Activated CD4-positive, alpha-beta T cell treated with anti-CD3 and anti-CD28 coated beads for 36 hours (primary cell): ENCODE results near the gene TUBGCP6. TPM values are rescaled to one million over a fixed set of nuclear protein-coding genes. Genes with fewer than 3 reads are reported as not detected.

Experiments used
- ATAC-seq: fragments of 200-7000 bp; cut with Tn5 transposase; one replicate; pipeline ENCODE4 v1.10.0; 2021; ENCODE audit warnings: mild to moderate bottlenecking, moderate library complexity
- CTCF ChIA-PET: fragments of 350-600 bp; sonication (Branson Sonifier 250); formaldehyde crosslinking; loops from one replicate; lab custom pipeline; 2021; ENCODE audit warnings: antibody characterized with exemption; lab: Charles Lee
- POLR2A ChIA-PET: fragments of 350-600 bp; sonication (Branson Sonifier 250); formaldehyde crosslinking; loops from one replicate; lab custom pipeline; 2021; ENCODE audit warnings: antibody characterized with exemption, inconsistent platforms; lab: Charles Lee
- DNase-seq: peaks from one replicate; pipeline ENCODE4 v3.0.0-alpha.2; 2020
- H3K27ac Mint-ChIP-seq: one replicate; pipeline ENCODE4 v1.8.0; 2021; ENCODE audit warnings: mixed read lengths
- H3K27me3 Mint-ChIP-seq: one replicate; pipeline ENCODE4 v1.8.0; 2021; ENCODE audit warnings: mixed read lengths
- H3K36me3 Mint-ChIP-seq: one replicate; pipeline ENCODE4 v1.8.0; 2021; ENCODE audit warnings: low read depth, mixed read lengths
- H3K4me1 Mint-ChIP-seq: one replicate; pipeline ENCODE4 v1.8.0; 2021; ENCODE audit warnings: mixed read lengths
- H3K4me3 Mint-ChIP-seq: one replicate; pipeline ENCODE4 v1.8.0; 2021; ENCODE audit warnings: mild to moderate bottlenecking, moderate library complexity, mixed read lengths
- H3K9me3 Mint-ChIP-seq: one replicate; pipeline ENCODE4 v1.8.0; 2021; ENCODE audit warnings: low read depth, mixed read lengths
- intact Hi-C, 2 experiments: fragments of 100-400 bp; cut with DNase I in 1 of 2; cut with micrococcal nuclease in 1 of 2; formaldehyde crosslinking; loops; one replicate each; pipeline versions ENCODE4 v1.14.2 to v1.15.1; 2022 to 2024; cut with DNase I, micrococcal nuclease
- total RNA-seq, 2 experiments: library from RNA; stranded (reverse); gene quantifications; one replicate each; pipeline ENCODE4 v1.2.3, GENCODE V29; 2021

TUBGCP6 gene
- total RNA-seq, 2 experiments from 2014 or later, result 42.2 to 49.2 TPM

GRCh38 chr22:50248196-50249081 is 3.6 kb upstream of the TUBGCP6 start:
- Mint-ChIP-seq H3K27ac (no peak overlapping the region), H3K4me3 (no peak overlapping the region), H3K36me3 (peaks cover 22% of the 10 kb centered on the region), H3K27me3 (no peaks in the 10 kb centered on the region), H3K9me3 (no peaks in the 10 kb centered on the region), H3K4me1 (peaks cover 22% of the 10 kb centered on the region)
- ATAC-seq, result no peak
- DNase-seq, result no peak
- POLR2A ChIA-PET, result no interaction called here
- intact Hi-C loops, result loop anchor here in 1 of 2 experiments (10.0 kb wide), 1 partner anchor 256 kb away; the partner anchor contains the start of genes LMF2 and NCAPH2
- CTCF ChIA-PET, result interaction anchor here (2.5 kb wide), 1 partner anchor 57 kb away, joined by 6 read pairs; no protein-coding TSS in a partner anchor

- intact Hi-C loops, result loop anchor here in 1 of 2 experiments (10.0 kb wide), 1 partner anchor 257 kb away; the partner anchor contains the start of genes LMF2 and NCAPH2
- Mint-ChIP-seq H3K9me3 (no peaks in the 10 kb centered on the region), H3K36me3 (peaks cover 22% of the 10 kb centered on the region), H3K4me1 (peaks cover 22% of the 10 kb centered on the region), H3K27ac (no peak overlapping the region), H3K4me3 (no peak overlapping the region), H3K27me3 (no peaks in the 10 kb centered on the region)
- CTCF ChIA-PET, result interaction anchor here (2.5 kb wide), 1 partner anchor 56 kb away, joined by 6 read pairs; no protein-coding TSS in a partner anchor
- POLR2A ChIA-PET, result no interaction called here
- DNase-seq (peak; percentile 71), ATAC-seq (no peak)
Observed at GRCh38 chr22:50247748-50248147, 2.9 kb upstream of the TUBGCP6 start.

DNA sequence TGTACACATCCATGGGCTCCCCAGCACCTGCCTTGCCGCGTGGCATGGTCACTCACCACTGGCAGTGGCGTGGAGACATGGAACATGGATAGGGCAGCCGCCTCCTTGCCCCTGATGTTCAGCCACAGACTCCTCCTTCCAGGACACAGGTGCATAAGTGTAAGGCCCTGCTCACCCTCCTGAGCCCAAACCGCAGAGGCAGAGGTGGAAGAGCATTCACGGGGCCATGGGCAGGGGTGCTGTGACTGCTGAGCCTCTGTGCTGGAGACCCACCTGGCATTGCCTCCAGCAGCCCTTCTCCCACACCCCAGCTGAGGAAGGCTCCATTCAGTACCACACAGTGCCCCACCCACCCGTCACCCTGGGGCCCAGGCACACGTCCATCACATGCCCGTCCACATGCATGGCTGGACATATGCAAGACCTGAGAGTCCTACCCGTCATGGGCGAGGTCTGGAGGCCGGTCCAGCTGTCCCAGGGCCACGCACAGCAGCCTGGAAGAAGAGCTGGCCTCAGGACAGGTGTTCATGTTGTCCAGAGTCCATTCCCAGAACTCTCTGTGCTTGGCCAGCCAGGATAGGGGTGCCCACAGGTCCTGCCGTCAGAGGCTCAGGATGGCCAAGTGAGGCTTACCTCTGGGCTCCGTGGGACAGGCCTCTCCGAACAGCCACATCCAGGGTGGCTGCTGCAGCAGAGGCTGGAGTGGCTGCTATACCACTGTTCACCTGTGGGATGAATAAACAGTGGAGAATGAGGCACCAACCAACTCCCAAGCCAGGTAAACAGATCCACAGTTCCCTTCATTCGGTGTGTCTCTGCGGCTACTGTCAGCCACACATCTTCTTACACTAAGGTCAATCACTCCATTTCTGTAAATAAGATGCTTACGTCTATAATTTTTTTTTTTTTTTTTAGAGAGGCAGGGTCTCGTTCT is 1.7 kb upstream of the TUBGCP6 start:
- CTCF ChIA-PET, result interaction anchor here (0.6 to 2.5 kb wide), 5 partner anchors 55 to 407 kb away, joined by 3 to 6 read pairs (median 3); partner anchors contain the start of gene SCO2
- Mint-ChIP-seq H3K9me3 (no peaks in the 10 kb centered on the region), H3K36me3 (peaks cover 22% of the 10 kb centered on the region), H3K27ac (no peak overlapping the region), H3K27me3 (no peaks in the 10 kb centered on the region), H3K4me1 (peaks cover 25% of the 10 kb centered on the region), H3K4me3 (peak overlapping the region; percentile 94)
- DNase-seq (no peak), ATAC-seq (no peak)
- POLR2A ChIA-PET, result no interaction called here
- intact Hi-C loops, result loop anchor here in 1 of 2 experiments (10.0 kb wide), 1 partner anchor 258 kb away; the partner anchor contains the start of genes LMF2 and NCAPH2

DNA sequence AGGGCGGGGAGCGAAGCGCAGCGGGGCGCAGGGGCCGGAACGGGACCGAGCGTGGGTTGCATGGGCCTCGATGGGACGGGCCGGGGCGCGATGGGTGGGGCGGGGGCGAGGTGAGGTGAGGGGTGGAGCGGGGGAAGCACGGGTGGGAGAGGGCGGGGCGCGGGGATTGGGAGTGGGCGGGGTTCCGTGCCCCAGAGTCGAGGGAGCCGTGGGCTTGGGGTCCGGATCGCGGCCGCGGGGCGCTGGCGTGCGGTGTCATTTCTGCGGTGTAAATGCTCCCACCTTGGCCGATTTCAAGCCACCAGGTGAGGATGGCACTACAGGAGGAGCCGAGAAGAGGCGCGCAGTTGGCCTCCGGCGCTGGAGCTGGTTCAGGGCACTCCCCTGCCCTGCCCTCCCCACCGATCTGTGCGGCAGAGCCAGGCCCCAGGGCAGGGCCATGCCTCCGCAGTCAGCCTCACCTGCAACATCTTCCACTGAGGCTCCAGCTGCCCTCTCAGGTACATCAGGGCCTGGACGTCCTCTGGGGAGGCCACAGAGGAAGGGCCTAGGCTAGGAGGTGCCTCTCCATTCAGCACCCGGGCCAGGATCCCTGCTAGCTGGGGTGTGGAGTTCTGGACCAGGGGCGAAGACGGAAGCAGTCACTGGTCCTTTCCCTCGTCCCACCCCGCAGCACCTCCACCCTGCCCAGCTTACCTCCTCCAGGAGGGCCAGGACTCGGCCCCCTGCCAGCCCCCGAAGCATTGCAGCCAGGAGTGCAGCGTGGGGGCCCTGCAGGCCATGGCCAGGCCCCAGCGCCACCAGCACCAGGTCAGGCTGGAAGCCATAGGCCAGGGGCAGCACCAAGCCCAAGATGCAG is 620 bp upstream of the TUBGCP6 start:
- POLR2A ChIA-PET, result no interaction called here
- intact Hi-C loops, result loop anchor here (1.0 to 10.0 kb wide), 6 partner anchors 25 to 337 kb away; partner anchors contain the start of genes NCAPH2 (in 2 of the 2), CHKB (in 1 of the 2), LMF2 (in 1 of the 2) and MAPK11 (in 1 of the 2)
- no peaks in the 10 kb centered on the region for H3K9me3 Mint-ChIP-seq
- H3K27ac Mint-ChIP-seq, result peak overlapping the region; percentile 100
- ATAC-seq (no peak), DNase-seq (no peak)
- CTCF ChIA-PET, result interaction anchor here (0.6 to 2.5 kb wide), 5 partner anchors 54 to 406 kb away, joined by 3 to 6 read pairs (median 3); partner anchors contain the start of gene SCO2
- peaks cover 21% of the 10 kb centered on the region for H3K36me3 Mint-ChIP-seq
- peak overlapping the region; percentile 94 for H3K4me3 Mint-ChIP-seq
- H3K4me1 Mint-ChIP-seq, result peaks cover 28% of the 10 kb centered on the region
- no peaks in the 10 kb centered on the region for H3K27me3 Mint-ChIP-seq

DNA sequence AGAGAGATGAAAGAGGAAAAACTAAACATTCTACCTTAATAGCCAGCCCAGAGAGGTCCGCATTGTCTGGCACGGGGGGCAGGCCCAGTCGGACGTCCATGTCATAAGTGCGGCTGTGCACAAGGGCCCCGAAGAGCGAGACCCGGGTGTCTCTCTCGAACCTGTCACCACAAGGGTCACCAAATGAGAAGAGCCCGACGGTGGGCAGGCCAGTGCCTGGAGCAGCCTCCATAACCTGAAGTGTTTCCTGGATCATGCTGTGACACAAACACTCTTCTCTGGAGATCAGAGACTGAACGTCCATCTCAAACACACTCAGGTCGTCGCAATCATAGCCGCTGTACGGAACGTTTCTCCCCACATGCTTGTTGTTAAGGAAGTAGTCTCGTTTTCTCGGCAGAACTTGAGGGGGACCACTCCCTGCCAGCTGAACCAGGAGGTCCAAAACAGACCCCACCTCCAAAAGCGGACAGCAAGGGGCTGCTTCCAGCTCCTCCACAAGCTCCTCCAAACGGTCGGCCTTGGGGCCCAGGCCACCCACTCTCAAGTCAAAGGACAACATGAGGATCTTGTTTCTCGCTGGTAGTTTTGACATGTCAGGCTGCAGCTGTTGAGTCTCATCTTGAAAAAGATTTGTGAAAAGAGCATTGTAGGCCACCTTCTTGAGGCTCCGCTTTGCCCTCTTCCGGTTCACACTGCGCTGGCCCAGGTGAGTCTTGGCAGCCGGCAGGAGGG is 971 bp downstream of the TUBGCP6 start:
- intact Hi-C loops, result loop anchor here (1.0 to 10.0 kb wide), 13 partner anchors 26 to 378 kb away; partner anchors contain the start of genes MAPK11 (in 2 of the 2), ALG12 (in 1 of the 2), CHKB (in 1 of the 2) and CRELD2 (in 1 of the 2)
- Mint-ChIP-seq H3K27ac (peak overlapping the region; percentile 100), H3K36me3 (peaks cover 28% of the 10 kb centered on the region), H3K27me3 (no peaks in the 10 kb centered on the region), H3K4me1 (peaks cover 23% of the 10 kb centered on the region), H3K4me3 (peak overlapping the region; percentile 94), H3K9me3 (no peaks in the 10 kb centered on the region)
- CTCF ChIA-PET, result interaction anchor here (0.6 to 4.3 kb wide), 10 partner anchors 12 to 587 kb away, joined by 3 to 16 read pairs (median 3); no protein-coding TSS in a partner anchor
- POLR2A ChIA-PET, result interaction anchor here (0.6 to 1.2 kb wide), 2 partner anchors 24 to 377 kb away, joined by 3 to 4 read pairs; no protein-coding TSS in a partner anchor
- DNase-seq, result no peak
- ATAC-seq, result no peak

GRCh38 chr22:50242406-50242949 is 2.3 kb downstream of the TUBGCP6 start:
- CTCF ChIA-PET, result interaction anchor here (0.8 to 4.3 kb wide), 14 partner anchors 8 to 448 kb away, joined by 3 to 16 read pairs (median 3); partner anchors contain the start of genes HDAC10 and SCO2
- intact Hi-C loops, result loop anchor here in 1 of 2 experiments (5.0 to 10.0 kb wide), 4 partner anchors 50 to 380 kb away; partner anchors contain the start of genes DENND6B, LMF2 and NCAPH2

GRCh38 chr22:50238755-50239154 is 6.1 kb downstream of the TUBGCP6 start:
- no peak overlapping the region for H3K4me3 Mint-ChIP-seq
- H3K27me3 Mint-ChIP-seq, result no peaks in the 10 kb centered on the region
- no peak for DNase-seq
- ChIA-PET CTCF (interaction anchor here (0.6 to 0.7 kb wide), 2 partner anchors 20 to 110 kb away, joined by 3 to 6 read pairs; no protein-coding TSS in a partner anchor), POLR2A (no interaction called here)
- intact Hi-C loops, result no loop called here
- peaks cover 23% of the 10 kb centered on the region for H3K4me1 Mint-ChIP-seq
- no peak overlapping the region for H3K27ac Mint-ChIP-seq
- no peak for ATAC-seq
- peaks cover 22% of the 10 kb centered on the region for H3K36me3 Mint-ChIP-seq
- H3K9me3 Mint-ChIP-seq, result no peaks in the 10 kb centered on the region

More at GRCh38 chr22:50242406-50242949, 2.3 kb downstream of the TUBGCP6 start:
- Mint-ChIP-seq H3K4me1 (peaks cover 21% of the 10 kb centered on the region), H3K9me3 (no peaks in the 10 kb centered on the region), H3K36me3 (peaks cover 25% of the 10 kb centered on the region), H3K4me3 (peak overlapping the region; percentile 94), H3K27me3 (no peaks in the 10 kb centered on the region), H3K27ac (no peak overlapping the region)
- DNase-seq (no peak), ATAC-seq (no peak)
- POLR2A ChIA-PET, result interaction anchor here (1.1 kb wide), 1 partner anchor 378 kb away, joined by 3 read pairs; no protein-coding TSS in a partner anchor

DNA sequence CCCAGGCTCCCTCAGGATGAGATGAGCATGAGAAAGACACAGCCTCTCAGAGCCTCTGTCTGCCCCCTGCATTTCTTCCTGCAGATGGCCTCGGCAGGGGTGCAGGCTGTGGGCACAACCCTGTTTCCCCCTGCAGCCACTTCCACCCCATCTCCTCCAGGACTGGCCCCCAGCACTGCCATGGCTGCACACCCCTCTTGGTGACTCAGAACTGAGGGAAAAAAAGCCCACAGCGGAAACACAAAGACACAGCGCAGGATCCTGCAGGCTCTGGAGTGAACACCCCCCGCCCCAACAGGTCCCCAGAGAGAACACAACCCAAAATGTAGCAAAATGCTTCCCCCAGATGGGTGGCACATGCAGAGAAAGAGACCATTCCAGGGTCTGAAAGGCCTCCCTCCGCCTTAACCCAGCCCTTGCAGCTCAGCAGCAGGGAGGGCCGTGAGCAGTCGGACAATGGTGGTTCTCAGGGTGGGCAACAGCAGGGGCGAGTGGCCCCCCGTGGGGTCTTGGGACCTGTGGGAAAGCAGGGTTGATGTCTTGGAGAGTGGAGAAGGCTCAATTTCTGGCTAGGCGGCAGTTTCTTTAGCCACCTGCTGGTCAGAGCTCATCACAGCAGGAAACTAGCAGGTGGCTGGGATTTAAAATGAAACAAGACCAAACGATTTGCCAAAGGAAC is 8.0 kb downstream of the TUBGCP6 start:
- Mint-ChIP-seq H3K27ac (no peak overlapping the region), H3K4me1 (peaks cover 20% of the 10 kb centered on the region), H3K36me3 (peaks cover 22% of the 10 kb centered on the region), H3K27me3 (no peaks in the 10 kb centered on the region), H3K4me3 (no peak overlapping the region), H3K9me3 (no peaks in the 10 kb centered on the region)
- DNase-seq (no peak), ATAC-seq (peak; percentile 36)
- intact Hi-C loops, result no loop called here
- ChIA-PET POLR2A (no interaction called here), CTCF (interaction anchor here (0.6 to 1.1 kb wide), 5 partner anchors 21 to 232 kb away, joined by 3 to 5 read pairs (median 3); no protein-coding TSS in a partner anchor)
